ENCODE data around the gene SHH.

The SHH gene

DNA sequence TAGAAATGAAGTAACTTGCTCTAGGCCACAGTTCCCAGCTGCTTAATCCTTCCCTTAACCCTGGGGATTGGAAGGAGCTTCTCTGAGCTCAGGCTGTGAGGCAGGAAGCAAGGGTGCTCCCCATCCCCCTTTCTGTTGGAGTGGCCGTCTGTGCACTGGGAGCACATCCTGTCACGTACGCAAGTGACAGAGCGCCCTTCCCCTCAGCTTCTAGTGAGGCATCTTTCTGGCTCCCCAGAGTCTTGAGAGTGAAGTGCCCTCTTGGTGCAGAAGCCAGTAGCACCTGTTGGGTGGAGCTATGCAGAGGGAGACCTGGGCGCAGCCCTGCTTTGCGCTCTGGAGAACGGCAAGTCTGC lies 47.8 kb downstream of the SHH start:
- DNase-seq (ENCODE audit: low spot score): no peak

DNA sequence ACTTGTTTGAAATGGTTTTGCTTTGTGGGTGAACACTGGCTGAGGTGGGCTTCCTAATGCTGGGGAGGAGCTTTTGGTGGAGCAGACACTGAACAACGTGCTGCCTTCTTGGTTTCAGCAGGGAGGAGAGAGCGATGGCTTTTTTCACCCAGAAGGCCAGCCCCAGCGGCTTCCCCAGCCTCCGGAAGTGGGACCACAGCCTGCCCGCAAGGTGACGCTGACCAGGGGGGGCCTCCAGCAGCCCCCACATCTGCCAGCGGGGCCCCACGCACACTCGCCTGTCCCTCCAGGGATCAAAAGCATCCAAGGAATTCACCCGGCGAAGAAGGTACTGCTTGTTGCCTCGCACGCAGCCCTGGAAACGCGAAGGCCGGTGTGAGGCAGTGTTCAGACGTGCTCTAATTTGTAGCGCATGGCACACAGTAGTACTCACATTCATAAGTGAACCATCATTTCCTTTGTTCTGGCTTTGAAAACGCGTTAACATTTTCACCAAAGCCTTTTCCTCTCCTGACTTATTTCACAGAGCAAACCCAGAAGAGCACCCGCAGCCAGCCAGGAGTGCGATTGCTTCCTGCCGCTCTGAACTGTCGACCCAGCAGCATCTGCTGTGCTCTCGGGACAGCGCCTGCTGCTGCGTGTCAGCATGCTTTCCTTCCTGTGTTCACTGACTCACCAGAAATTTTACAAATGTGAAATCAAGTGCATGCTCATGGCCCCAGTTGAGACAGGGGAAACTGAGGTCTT lies 48.4 kb downstream of the SHH start:
- no peak for DNase-seq (ENCODE audit: low spot score)

DNA sequence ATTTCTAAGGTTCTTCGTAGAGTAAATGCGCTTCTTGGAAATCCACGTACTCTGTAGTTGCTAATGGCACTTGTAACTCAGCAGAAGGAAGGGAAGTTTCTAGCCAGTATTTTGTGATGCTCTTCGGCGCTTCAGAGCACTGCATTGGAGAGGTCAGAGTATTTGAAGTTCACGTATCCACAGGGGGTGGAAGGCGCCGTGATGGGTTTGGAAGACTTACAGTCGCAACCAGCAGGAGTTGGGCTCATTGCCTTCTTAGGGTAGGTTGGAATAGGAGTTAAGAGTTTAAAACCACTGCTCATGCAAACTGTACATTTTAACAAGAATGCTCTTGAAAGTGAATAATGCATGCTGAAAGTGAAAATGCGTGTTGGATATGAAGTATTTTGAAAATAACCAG lies 49.1 kb downstream of the SHH start:
- no peak for DNase-seq (ENCODE audit: low spot score)

DNA sequence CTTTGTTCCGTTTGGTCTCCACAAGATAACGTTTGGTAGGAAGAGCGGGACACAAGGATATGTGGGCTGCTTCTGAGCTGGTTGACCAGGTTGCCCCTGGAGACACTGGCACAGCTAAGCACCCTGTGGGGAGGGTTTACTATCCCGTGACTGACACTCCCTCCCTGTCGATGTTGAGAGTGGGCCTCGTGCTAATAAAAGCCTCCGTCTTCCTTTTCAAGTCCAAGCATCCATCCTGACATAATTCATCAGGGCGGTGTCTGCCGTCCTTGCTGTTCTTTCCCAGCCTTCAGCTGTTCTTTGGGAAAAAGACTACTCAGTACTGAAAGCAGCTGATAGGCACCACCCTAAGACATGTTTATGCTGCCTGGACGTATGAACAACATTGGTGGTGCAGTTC lies 49.6 kb downstream of the SHH start:
- no peak for DNase-seq (ENCODE audit: low spot score)

- DNase-seq (ENCODE audit: low spot score): no peak
Observed at GRCh38 chr7:155762036-155762435, 50.2 kb downstream of the SHH start.

GRCh38 chr7:155761162-155761561 lies 51.1 kb downstream of the SHH start:
- DNase-seq (ENCODE audit: low spot score): no peak

DNA sequence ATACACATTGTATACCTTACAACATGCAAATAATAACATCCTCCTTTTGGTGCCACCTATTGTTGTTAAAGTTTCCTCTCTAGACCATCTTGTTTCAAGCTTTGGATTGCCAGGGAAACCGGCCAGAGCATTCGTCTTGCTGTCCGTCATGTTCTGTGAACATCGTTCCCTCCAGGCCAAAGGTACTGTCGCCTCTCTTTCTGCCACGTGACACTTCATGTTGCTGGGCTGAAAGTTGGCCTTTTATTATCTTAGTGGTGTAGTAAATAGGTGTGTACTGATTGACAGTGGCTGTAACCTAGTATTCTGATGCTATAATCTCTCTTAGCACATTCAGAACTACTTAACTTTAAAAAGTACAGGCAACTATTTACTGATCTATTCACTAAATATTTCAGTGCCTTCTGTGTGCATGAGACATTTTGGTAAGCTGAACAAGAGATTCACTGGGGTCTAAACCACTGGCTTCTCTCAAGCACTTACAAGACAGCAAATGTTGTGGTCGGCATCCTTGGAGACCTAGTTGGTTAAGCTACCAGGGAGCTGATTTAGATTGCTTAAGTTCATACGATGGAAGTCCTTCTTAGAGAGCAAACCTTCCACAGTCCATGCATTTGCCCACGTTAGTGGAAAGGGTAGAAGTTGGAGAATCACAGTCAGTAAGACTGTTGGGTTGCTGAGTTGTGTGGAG lies 52.4 kb downstream of the SHH start:
- no peak for DNase-seq (ENCODE audit: low spot score)

- DNase-seq (ENCODE audit: low spot score): no peak
Observed at GRCh38 chr7:155758348-155758747, 53.9 kb downstream of the SHH start.

- no peak for DNase-seq (ENCODE audit: low spot score)
Observed at GRCh38 chr7:155756322-155756721, 55.9 kb downstream of the SHH start.

GRCh38 chr7:155755026-155755425 lies 57.2 kb downstream of the SHH start:
- no peak for DNase-seq (ENCODE audit: low spot score)

- no peak for DNase-seq (ENCODE audit: low spot score)
Observed at GRCh38 chr7:155754165-155754564, 58.1 kb downstream of the SHH start.

DNA sequence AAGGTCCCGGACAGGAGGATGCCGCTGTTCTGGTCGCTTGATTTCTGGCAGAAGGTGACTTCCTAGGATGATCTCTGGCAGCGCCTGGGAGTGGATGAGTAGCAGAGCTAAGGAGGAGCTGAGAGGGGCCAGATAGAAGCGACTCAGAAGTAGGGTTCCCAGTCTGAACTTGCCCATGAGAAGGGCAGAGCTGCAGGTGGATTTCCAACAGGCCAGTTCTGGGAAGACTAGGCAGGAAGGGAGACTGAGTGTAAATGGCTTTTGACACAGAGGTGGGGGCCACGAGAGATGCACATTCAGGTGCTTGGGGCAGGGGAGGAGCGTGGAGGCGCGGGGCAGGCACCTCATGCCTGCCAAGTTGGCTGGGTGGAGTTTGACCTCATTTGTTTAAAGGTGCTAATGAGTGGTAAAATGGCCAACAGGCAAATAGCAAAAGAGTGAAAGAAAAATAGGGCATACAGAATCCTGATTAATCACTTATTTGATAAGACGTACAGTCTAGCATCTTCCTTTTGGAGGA lies 58.8 kb downstream of the SHH start:
- DNase-seq (ENCODE audit: low spot score): no peak

- no peak for DNase-seq (ENCODE audit: low spot score)
Observed at GRCh38 chr7:155752756-155753445, 59.4 kb downstream of the SHH start.

GRCh38 chr7:155751409-155751808 lies 60.9 kb downstream of the SHH start:
- DNase-seq (ENCODE audit: low spot score): no peak

- DNase-seq (ENCODE audit: low spot score): no peak
Observed at GRCh38 chr7:155750255-155751125, 61.8 kb downstream of the SHH start.
